Kidney capillary endothelial cell (primary cell): ENCODE results near the gene SPATA46.
"Not testable (repeated sequence)": the region's sequence is repeated elsewhere in the genome, so short reads cannot be mapped to it uniquely, and the experiment has no call there.

Experiments
- DNase-seq: peaks from one replicate; pipeline ENCODE4 v3.0.0-alpha.2; 2018; ENCODE audit warnings: low spot score

The SPATA46 gene

GRCh38 chr1:162376691-162377090, at the start of gene SPATA46:
Gene SPATA46, minus strand, starts transcription at chr1:162376854. Its CDS starts 64 bp downstream, at chr1:162376790.
- no peak for DNase-seq

- no peak for DNase-seq
Observed at GRCh38 chr1:162422662-162423375, 46.2 kb upstream of the SPATA46 start.

DNA sequence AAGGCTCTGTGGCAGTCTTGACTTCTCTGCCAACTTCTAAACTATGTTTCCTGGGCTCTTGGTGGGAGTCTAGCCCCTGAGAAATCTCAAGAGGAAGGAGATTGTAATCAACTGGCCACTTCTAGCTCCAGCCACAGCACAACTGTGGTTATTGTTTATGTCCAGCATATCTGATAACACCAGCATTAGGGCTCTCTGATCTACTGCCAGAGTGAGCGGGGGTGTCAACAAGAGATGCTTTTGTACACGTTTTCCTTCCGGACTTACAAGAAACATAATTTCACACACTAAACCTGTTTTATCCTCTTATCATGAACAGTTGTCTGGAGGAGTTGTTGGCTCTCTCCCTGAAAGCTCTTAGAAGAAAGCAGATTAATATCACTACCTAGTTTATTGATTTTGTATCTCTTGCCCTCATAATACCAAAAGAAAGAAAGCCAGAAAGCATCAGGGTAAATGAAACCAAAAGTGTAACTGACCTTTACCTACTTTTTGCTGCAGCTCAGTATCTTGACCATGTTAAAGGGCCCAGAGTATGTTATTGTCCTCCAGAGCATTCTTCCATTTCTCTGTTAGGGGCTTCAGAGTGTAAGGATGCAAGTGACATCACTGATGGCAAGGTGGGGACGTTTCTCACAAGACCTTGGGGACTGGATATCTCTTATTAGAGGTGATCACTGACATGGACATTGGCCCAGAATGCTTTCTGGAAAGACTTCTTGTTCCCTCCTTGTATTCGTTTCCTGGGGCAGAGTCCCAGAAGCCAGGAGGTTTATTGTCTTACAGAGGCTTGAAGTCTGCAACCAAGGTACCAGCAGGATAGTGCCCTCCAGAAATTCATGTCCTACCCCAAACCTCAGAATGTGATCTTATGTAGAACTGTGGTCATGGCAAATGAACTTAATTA, 44.9 kb upstream of the SPATA46 start:
- DNase-seq, result no peak

- no peak for DNase-seq
Observed at GRCh38 chr1:162420120-162420519, 43.5 kb upstream of the SPATA46 start.

DNA sequence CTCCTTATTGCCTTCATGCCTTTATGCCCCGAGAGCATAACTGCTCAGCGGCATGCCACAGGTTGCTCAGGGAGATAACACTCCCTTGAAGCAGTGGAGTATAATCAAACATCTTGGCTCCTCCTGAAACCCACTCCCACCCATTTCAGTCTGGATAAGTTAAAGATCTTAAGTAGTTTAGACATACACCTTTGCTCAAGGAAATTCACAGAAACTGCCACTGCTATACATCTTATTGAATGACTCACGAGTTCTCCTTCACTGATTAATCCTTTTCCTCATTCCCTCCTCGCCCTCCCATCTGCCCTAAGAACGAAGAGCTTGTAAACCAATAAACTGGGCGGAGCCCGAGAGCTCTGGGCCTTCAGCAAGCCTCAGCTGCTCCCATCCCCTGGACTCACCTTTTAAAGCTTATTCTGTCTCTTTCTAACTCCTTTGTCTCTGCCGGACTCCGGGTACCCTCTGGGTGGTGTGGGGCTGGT, 42.8 kb upstream of the SPATA46 start:
- DNase-seq, result not testable (repeated sequence)

GRCh38 chr1:162418584-162418983, 41.9 kb upstream of the SPATA46 start:
- not testable (repeated sequence) for DNase-seq

GRCh38 chr1:162417650-162418049, 41.0 kb upstream of the SPATA46 start:
- no peak for DNase-seq

DNA sequence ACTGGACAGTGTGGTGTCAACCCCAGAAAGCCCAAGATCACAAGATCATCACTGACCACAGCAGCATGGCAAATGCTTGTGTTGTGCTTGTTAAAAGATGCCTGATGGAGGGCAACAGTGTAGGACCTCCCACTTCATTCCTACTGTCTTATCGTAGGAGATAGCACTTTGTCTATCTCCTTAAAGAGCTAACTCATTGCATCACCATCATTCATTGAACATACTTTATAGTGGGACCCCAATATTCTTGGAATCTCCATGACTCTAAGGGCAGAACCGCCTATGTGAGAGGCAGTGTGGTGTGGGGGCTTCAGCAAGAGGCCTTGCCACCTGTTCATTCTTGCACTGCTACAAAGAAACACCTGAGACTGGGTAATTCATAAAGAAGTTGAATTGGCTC, 40.3 kb upstream of the SPATA46 start:
- DNase-seq, result no peak

- DNase-seq, result no peak
Observed at GRCh38 chr1:162416215-162416614, 39.6 kb upstream of the SPATA46 start.

GRCh38 chr1:162412002-162412401, 35.3 kb upstream of the SPATA46 start, which contains the start of gene SH2D1B:
Gene SH2D1B, minus strand, starts transcription at chr1:162412136. Its CDS starts 120 bp downstream, at chr1:162412016.
- peak; percentile 11 for DNase-seq

DNA sequence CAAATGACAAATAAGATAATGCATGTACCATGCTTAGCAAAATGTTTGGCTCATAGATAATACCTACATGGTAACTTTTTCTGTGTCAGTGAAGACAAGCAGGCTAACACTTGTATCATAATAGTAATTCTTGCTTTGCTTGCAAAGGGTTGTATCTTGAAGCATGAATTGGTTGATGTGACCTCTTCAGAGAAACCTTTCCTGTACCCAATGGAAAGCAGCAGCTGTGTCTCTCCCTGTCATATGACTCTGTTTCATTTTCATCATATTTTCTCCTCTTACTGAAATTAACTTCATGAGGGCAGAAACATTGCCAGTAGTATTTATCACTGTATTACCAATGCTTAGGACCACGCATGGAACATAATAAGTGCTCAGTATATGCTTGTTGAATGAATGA, 30.9 kb upstream of the SPATA46 start:
- DNase-seq, result no peak

DNA sequence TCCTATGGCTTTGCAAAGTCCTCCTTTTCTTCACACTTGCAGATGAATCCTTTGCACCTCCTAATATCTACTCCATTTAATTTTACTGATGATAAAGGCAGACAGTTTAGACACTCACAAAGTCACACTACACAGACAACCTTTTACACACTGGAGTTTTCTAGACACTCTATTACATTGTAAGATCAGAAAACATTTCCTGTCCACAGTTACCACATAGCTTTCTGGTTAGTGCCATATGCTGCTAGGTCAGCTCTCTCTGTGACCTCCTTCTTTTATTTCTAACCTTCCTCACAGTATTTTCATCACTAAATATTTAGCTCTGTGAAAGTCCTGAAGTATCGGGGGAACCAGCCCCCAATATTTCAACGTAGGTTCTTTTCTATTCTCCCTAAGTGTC, 30.2 kb upstream of the SPATA46 start:
- no peak for DNase-seq

DNA sequence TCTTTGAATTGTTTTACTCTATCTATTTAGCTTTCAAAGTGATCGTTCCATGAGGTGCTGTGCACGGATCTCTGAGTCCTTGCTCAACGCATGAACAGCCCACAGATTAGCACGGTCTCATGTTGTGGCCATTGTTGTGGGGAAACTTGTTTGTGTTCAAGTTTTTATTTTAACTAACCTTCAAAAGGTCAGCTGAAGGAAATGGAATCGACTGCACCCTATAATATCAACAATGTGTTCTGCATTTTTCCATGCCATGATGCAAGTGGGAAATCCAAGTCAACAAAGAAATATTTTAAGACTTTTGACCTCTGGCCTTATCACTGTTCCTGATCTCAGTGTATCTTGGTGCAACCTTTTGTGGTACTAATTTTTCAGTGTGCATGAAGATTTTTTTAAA, 29.1 kb upstream of the SPATA46 start:
- DNase-seq, result no peak

DNA sequence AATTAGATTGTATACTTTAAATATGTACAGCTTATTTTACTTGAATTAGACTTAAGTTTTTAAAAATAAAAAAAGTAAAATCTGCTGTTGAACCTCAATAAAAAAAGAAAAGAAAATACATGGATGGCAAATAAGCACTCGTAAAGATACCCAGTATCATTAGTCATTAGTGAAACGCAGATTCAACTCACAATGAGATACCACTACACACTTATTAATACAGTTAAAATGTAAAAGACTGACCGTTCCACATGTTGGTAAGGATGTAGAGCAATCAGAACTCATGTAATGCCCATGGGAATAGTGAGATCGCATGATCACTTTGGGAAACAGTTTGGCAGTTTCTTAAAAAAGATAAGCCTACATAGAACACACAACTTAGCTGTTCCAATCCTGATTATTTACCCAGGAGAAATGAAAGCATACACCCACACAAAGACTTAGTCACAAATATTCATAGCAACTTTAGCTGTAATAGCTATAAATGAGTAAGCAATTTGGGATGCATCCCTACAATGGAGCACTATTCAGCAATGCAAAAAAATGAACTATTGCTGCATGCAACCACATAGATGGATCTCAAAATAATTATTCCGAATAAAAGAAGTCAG, 28.0 kb upstream of the SPATA46 start:
- DNase-seq, result no peak

GRCh38 chr1:162400790-162401355, 24.2 kb upstream of the SPATA46 start:
- DNase-seq, result no peak

DNA sequence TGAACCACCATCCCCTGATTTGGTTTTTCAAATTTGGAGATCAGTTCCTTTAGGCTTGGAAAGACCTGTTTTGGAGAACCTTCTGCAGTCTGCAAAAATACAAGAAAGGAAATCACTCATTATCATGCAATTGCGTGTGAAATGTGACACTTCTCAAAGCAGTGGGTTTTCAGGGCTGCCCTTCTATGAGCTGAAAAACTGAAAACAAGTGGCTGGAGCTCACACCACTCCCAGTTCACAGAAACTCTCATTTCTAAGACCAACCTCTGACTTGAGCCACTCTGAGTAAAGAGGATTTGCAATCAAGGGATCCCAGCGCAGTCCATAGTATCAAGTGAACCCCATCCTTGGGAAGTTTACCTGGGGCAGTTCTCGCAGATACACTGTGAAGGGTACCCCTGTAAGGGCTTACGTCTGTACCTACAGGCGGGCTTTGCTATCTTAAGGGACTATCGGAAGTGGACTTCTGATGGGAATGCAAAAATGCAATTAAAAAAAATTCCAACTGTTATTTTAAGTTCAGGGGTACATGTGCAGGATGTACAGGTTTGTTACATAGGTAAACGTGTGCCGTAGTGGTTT, 22.4 kb upstream of the SPATA46 start:
- no peak for DNase-seq

DNA sequence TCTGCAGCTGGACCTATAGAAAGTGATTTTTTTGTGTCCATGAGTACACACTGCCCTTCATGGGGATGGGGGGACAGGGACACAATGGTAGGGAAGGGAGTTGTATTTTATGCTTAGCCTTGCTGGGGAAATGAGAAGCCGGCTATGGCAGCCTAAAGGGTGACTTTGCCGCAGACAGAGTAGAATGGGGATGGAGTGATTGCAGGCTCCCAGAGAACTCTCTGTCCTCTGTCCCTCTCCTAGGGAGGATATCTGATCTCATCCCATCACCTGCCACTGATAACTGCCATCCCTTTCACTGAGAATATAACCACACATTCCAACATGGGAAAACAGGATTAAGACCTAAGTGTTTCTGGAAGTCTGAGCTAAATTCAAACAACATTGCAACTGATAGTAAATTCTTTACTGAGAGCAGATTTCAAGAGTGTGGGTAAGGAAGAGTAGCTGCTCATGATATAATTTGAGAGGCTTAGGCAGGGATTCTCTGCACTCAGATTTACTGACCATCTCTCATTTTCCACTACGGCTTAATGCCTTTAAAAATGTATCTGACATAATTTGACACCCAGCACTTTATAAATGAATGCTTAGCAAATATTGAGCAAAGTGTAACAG, 21.4 kb upstream of the SPATA46 start:
- no peak for DNase-seq

DNA sequence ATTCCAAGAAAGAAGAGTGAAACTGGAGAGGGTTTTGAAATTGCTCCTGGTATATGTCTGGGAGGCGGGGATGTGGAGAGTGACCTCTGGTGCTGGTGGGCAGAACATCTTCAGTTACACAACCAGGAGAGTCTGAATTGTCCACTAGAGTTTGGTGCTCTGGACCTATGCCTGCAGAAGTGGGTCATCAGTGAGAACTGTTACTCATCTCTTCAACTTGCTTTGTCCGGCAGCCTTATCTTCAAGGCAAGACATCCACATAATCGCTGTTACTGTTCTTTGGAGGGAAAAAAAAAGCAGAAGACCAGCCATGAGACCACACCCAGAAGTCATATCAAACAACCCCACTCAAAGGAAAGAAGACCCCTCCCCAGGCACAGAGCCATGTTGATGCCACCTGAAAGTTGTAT, 20.4 kb upstream of the SPATA46 start:
- no peak for DNase-seq

DNA sequence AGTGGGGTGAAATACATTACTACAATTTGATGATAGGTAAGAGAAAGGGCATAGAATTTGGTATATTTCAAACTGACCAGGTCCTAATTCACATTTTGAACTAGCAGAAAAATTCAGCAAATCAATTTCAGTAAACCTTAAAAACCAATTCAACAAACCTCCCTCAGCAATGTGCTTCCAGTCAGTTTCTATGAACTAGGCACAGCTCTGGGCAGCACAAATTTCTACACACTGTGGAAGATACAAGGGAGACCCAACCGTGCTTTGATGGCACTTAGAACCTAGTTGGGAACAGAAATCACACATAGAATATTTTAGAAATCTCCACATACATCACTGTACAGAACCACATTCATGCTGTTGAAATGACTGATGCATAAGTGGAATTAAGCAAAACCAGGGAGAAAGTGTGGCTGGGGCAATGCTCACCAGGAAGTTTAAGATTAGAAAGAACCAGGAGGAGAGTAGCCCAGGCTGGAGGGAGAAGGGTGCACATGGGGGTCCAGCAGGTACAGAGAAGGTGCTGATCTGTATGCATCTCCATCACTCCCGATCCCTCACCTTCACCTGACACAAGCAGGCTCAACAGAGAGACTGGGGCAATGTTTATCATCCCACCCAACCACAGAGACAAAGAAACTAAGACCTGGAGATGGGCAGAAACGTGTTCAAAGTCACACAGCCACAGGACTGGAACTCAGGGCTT, 19.7 kb upstream of the SPATA46 start:
- DNase-seq, result no peak

DNA sequence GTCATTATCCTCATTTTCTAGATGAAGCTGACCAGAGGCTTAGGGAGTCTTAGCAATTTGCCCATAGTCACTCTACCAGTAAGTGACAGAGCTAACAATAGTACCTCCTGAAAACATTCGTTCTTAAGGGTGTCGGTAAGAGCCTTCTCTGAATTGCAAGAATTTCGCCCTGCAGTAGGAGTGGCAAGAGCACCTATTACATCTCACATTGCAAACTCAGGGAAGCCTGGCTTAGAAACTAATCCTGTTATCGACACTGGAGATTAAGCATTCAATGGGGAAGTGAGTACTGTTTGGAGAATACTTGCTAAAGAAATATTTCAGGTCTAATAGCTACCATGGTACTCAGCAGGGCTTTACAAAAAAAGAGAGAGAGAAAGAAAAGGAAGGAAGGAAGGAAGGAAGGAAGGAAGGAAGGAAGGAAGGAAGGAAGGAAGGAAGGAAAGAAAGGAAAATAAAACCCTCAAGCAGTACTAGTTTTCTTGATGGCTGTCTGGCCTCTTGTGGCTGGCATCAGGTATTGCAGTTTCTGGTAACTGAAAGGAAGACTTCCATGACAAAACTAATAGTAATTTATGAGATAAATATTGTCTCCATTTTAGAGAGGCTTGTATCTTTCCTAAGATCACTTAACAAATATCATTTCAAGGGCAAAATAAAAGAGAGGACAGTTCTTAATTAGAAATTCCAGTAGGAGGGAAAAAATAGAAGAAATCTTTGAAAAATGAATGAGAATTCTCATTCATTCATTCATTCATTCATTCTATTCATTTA, 15.3 kb upstream of the SPATA46 start:
- peak; percentile 33 for DNase-seq
